AG04450 (cell line): ENCODE measurements around the gene CCNB2. TPM values are rescaled to one million over a fixed set of nuclear protein-coding genes. Genes with fewer than 3 reads are reported as not detected.

Experiments used
- CTCF ChIA-PET: fragments of 300-600, 350-600 bp; formaldehyde crosslinking; extraction: SDS; loops from one replicate; lab custom pipeline; 2022; ENCODE audit warnings: antibody characterized with exemption, inconsistent platforms; lab: Charles Lee
- POLR2A ChIA-PET: fragments of 350-600 bp; formaldehyde crosslinking; extraction: SDS; loops from one replicate; lab custom pipeline; 2021; ENCODE audit warnings: antibody characterized with exemption, inconsistent platforms; lab: Yijun Ruan, JAX
- DNase-seq: peaks from one replicate; pipeline ENCODE4 v3.0.0-alpha.2; 2011; ENCODE audit warnings: low read depth, low spot score
- H3K27ac ChIP-seq: one replicate; pipeline ENCODE4 v1.5.1; 2012; ENCODE audit warnings: low read depth, low read length, control low read depth
- H3K27me3 ChIP-seq: one replicate; pipeline ENCODE4 v1.6.0; 2012; ENCODE audit warnings: low read length; ENCODE audit not compliant: control insufficient read depth, insufficient read depth
- H3K4me3 ChIP-seq: 2 replicates; pipeline ENCODE4 v1.5.1; 2011; ENCODE audit warnings: mild to moderate bottlenecking, low read depth, low read length, control low read depth
- H3K9me3 ChIP-seq: 2 replicates; pipeline ENCODE4 v1.5.1; 2012; ENCODE audit warnings: low read length; ENCODE audit not compliant: control insufficient read depth, insufficient read depth
- CTCF ChIP-seq: IDR thresholded peaks from 2 replicates; pipeline ENCODE4 v1.5.1; 2011; ENCODE audit warnings: low read depth, low read length, control low read depth, inconsistent platforms
- polyA plus RNA-seq: library from polyadenylated mRNA; depleted of rRNA; stranded (reverse); fragments of >200 nt; gene quantifications from 2 replicates; pipeline ENCODE4 v1.2.3, GENCODE V29; 2011

Gene CCNB2
- polyA plus RNA-seq, 1 experiment: 25.9 TPM

DNA sequence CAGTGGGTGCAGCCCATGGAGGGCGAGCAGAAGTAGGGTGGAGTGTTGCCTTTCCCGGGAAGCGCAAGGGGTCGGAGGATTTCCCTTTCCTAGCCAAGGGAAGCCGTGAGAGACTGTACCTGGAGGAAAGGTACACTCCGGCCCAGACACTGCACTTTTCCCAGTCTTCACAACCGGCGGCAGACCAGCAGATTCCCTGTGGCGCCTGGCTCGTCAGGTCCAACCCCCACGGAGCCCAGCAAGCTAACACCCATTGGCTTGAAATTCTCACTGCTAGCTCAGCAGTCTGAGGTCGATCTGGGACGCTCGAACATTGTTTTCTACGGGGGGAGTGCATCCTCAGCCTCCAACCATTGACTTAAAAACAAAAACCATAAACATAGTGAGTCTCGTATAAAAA, 26.5 kb downstream of the CCNB2 start:
- Histone ChIP-seq H3K4me3 (no peak overlapping the region), H3K27ac (no peak overlapping the region), H3K27me3 (no peaks in the 10 kb centered on the region), H3K9me3 (no peaks in the 10 kb centered on the region; the same call in 1 of the 2 replicates)
- ChIA-PET CTCF (no interaction called here), POLR2A (no interaction called here)
- no peak for DNase-seq
- no peak for TF ChIP-seq CTCF

DNA sequence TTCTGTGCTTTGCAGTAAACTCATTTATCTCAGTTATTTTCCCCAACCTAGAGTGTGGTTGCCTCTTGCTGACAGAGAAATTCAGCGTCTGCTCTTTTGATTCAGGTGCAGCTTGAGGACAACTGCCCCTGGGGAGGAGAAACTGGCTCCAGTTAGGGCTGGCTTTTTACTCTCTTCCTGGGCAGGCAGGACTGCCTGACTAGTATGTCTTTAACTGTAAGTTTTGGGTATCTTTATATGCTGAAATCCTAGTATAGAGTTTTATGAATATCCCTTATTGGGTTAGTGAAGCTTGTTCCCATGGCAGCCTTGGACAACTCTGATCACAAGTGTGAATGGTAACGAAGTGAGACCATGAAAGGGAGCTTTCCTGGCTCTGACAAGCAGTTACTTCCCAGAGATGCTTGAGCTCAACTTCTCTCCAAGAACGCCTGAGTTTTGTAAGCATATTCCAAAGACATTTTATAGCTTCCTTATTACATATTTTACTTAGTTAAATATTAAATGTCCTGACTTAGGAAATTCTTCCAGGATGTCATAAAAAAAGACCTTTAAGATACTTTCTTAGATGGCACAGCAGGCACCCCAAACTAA, 27.1 kb downstream of the CCNB2 start:
- Histone ChIP-seq H3K27ac (no peak overlapping the region), H3K4me3 (no peak overlapping the region), H3K9me3 (no peaks in the 10 kb centered on the region; the same call in 1 of the 2 replicates), H3K27me3 (no peaks in the 10 kb centered on the region)
- CTCF ChIA-PET: no interaction called here
- no peak for DNase-seq
- POLR2A ChIA-PET: no interaction called here
- no peak for TF ChIP-seq CTCF

GRCh38 chr15:59133929-59134427, 29.0 kb downstream of the CCNB2 start:
- no peak overlapping the region for H3K27ac ChIP-seq
- no peak overlapping the region for H3K4me3 ChIP-seq
- H3K9me3 ChIP-seq: no peaks in the 10 kb centered on the region; the same call in 1 of the 2 replicates
- H3K27me3 ChIP-seq: no peaks in the 10 kb centered on the region
- no peak for DNase-seq
- ChIA-PET POLR2A (no interaction called here), CTCF (no interaction called here)
- no peak for TF ChIP-seq CTCF

- Histone ChIP-seq H3K9me3 (no peaks in the 10 kb centered on the region), H3K27me3 (no peaks in the 10 kb centered on the region), H3K27ac (no peak overlapping the region), H3K4me3 (no peak overlapping the region)
- no peak for TF ChIP-seq CTCF
- no peak for DNase-seq
- ChIA-PET POLR2A (no interaction called here), CTCF (interaction anchor here (1.2 kb wide), 1 partner anchor 158 kb away, joined by 7 read pairs; no protein-coding TSS in a partner anchor)
Observed at GRCh38 chr15:59137566-59137965, 32.6 kb downstream of the CCNB2 start.

GRCh38 chr15:59138243-59138642, 33.3 kb downstream of the CCNB2 start:
- no peaks in the 10 kb centered on the region for H3K27me3 ChIP-seq
- TF ChIP-seq CTCF: peak; percentile 54
- DNase-seq: no peak
- no peaks in the 10 kb centered on the region for H3K9me3 ChIP-seq
- H3K27ac ChIP-seq: no peak overlapping the region
- CTCF ChIA-PET: interaction anchor here (0.6 to 1.2 kb wide), 3 partner anchors 155 to 361 kb away, joined by 3 to 7 read pairs (median 3); no protein-coding TSS in a partner anchor
- H3K4me3 ChIP-seq: no peak overlapping the region
- POLR2A ChIA-PET: no interaction called here
